ENCODE results near the gene HSPG2. TPM values are rescaled to one million over a fixed set of nuclear protein-coding genes. Genes with fewer than 3 reads are reported as not detected.

HSPG2 gene
- total RNA-seq, 1 donor from 2014 or later = 746 TPM

DNA sequence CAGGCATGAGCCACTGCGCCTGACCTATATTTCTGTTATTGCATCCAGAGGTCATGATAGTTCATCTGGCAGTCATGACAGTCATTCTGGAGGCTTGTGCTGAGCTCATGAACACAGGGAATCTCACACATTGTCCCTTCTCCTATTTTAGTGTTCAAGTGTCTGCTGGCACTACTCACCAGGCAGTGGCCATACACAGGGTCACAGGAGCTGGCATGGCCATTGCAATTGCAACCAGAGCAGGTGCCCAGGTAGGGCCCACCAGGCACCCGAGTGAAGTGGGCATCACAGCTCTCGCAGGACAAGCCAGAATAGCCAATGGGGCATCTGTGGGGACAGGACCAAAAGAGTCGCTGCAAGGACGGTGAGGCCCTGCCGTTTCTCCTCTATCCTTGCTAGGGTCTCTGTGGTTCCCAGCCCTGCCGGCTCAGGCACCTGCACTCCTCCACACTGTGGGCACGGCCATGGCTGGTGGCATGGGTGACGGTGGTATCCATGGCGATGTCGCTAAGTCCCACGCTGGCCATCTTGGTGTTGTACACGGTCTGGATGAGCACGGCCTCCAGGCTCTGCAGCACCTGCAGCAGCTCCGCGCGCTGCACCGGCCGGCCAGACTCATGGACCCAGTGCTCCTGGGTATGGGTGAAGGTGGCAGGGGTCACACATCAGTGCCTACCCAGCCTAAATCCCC, 57.0 kb downstream of the HSPG2 start:
- DNase-seq (ENCODE audit: low spot score) = no peak

DNA sequence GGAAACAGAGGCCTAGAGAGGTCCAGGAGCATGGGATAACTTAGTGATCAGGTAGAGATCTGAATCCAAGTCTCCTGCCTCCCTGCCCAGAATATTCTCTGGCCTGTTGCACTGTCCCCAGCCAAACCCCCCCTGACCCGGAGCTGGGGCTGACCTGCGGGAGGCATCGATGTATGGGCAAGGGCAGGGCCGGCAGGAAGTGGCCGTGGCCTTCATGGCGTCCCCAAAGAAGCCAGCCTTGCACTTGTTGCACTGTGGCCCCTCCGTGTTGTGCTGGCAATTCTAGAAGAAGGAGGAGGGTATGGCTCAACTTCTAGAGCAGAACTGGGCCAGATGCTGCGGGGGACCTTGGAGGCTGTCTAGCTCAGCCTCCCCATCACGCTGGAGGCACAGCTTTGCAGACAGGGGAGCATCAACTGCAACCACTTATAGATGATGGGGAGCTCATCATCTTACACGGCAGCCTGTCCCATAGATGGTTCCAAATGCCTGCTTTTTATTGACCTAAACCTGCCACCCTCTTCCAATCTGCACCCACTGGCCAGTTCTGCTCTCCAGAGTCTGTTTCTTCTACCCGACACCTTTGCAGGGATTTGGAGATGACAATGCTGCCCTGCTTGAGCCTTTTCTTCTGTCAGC, 58.2 kb downstream of the HSPG2 start:
- DNase-seq (ENCODE audit: low spot score) = no peak

DNA sequence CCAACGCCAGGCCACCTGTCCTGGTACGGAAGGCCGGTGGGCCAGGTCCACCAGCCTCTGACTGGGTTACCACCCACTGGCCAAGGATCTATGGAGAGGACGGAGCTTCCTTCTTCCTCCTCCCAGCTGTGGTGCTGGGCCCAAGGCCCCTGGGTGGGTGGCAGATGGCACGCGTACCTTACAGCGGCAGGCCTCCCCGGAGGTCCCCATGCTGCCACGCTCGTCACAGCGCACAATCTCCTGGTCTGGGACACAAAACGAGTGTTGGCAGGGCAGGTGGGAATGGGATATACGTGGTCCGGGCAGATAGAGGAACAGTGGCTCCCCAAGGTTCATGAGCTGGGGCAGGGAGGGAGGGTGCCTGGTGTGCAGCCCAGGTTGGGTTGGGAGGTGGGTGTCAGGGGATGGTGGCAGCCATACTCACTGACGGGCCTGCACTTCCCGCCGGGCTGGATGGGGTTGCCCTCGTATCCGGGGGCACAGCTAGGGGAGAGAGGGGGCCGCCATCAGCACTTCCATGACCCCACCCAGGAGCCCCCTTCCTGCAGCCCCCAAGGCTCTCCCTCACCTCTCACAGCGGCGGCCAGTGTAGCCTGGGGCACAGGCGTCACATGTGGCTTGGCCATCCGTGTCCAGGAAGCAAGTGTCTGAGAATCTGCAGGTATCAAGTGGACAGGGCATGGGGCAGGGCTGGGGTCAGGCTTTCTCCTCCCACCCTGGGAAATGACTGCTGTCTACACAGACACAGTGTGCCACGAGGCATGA, 58.9 kb downstream of the HSPG2 start:
- no peak for DNase-seq (ENCODE audit: low spot score)

DNA sequence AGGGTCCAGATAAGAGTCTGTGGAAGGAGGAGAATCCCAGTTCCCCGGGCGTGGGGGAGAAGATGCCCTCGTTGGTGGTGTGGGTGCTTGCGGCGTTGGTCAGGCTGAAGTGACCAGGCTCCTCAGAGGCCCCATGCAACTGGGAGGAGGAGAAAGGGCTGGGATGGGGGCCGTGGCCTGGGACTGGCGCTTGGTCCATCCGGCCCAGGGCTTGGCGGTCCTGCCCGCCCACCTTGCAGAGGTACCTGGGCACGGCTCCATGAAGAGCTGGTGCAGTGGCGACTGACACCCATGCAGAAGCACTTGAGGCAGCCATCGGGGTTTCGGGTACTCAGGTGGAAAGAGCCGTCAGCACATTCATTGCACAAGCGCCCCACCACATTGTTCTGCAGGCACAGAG, 60.8 kb downstream of the HSPG2 start:
- DNase-seq (ENCODE audit: low spot score) = no peak

DNA sequence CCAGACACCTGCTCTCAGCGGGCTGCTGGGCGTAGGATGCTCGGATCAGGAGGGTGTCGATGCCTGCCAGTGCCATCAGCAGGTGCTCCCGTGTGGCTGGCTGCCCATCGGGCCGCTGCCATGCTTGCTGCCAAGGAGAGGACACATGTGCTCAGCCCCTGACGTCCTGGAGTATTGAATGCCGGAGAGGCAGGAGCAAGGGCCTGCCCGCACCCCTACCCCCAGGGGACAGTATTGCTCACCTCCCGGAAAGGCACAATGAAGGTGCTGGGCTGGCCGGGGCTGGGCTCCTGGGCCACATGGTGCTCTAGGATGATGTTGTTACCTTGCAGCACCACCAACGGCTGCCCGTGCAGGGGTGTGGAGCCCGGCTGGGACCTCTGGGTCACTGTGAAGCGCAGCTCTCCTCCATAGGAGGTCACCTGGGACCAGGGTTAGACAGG, 61.5 kb downstream of the HSPG2 start:
- DNase-seq (ENCODE audit: low spot score) = no peak

DNA sequence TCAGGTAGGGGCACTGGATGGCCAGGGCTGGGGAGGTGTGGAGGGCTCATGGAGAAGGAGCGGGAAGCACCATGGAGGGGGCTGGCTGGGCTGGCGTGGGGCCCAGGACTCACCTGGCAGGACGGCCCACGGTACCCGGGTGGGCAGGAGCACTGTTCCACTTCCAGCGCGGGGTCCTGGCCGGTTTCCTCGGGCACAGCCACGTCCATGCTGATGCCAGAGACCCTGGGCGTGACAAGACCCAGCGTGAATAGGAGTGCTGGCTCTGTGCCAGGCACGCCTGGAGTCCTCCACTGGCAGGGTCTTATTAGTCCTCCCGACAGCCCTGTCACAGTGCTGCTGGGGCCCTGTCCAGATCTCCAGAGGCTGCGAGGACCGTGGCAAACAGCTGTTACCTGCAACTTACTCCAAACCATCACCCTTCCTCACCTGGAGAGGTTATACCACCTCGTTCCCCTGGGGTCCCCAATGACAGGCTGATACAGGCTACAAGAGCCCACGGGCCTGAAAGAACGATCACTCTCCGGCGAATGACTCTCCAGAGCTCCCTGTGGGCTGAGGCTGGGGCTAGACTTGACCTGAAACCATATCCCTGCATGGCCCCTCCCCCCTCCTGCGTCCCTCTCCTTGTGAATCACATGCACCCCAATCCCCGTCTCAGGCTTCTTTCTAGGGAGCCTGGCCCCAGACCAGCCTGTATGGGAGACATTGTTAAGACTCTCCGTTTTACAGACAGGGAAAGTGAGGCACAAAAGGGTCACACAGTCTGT, 62.1 kb downstream of the HSPG2 start:
- no peak for DNase-seq (ENCODE audit: low spot score)

DNA sequence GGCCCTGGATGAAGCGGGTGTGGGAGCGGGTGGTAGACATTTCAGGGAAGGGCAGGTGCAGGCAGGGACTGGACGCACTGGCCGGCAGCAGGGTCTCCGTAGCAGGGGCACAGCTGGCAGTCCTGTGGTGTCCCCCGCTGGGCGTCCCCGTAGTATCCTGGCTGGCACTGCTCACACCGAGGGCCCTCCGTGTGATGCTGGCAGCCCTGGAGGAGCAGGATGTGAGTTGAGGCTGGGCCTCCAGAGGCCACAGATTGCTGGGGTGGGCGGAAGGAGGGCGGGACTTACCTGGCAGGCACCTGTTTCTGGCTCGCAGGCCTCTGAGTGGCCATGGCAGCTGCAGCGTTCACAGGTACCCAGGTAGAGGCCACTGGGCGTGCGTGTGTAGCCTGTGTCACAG, 62.8 kb downstream of the HSPG2 start:
- DNase-seq (ENCODE audit: low spot score) = no peak

DNA sequence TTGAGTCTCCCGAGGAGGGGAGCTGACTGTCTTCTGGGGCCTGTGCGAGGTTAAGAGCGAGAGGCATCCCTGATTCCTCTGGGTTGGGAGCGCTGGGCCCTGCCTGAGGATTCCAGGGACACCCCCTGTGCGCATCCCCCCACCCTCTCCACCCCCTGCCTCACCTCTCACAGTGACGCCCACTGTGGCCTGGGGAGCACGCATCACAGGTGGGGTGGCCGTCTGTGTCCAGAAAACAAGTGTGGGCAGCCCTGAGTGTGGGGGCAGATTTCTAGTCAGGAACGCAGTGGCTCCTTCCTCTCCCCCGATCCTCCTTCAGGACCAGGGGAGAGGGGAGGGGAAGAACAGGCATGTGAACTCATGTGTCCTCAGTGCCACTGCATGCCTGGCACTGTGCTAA, 63.3 kb downstream of the HSPG2 start:
- no peak for DNase-seq (ENCODE audit: low spot score)

DNA sequence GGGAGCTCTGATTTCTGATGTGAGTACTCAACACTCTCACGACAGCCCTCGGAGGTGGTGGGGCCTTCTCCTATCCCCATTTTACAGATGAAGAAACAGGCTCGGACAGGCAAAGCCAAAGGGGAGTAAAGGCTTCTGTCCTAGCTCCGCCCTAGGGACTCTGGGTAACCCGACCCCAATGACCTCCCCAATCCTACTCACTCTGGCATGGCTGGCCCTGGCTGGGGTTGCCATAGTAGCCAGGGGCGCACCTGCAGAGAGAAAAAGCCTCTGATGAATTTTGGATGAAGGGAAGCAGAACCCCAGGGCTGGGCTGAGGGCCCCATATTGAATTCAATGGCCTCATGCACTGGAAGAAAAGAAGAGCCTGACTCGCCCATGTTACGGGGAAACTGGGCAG, 63.9 kb downstream of the HSPG2 start:
- no peak for DNase-seq (ENCODE audit: low spot score)

DNA sequence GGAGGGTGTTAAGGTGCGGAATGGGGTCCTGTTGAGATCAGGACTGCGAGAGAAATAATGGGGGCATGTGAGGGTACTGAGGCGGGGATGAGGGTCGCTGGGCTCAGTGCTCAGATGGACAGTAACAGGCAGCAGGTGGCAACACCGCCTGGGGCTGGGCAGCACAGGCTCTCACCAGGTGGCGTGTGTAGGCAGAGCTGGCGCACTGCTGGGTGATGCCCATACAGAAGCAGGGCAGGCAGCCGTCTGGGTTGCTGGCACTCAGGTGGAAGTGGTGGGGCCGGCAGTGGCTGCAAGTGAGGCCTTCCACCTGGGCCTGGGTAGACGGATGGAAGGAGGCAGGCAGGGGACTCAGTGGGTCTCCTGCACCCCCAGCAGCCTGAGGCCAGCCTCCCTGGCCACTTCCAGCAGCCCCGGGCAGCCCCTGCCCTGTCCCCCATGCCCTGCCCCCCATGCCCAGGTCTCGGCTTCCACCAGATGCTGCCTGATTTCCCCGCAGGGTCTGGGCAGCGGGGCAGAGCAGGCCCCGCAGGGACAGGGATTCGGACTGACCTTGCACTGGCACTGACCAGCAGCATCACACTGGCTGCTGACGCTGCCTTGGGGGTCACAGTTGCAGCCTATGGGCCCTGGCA, 64.5 kb downstream of the HSPG2 start:
- DNase-seq (ENCODE audit: low spot score) = peak; percentile 20

DNA sequence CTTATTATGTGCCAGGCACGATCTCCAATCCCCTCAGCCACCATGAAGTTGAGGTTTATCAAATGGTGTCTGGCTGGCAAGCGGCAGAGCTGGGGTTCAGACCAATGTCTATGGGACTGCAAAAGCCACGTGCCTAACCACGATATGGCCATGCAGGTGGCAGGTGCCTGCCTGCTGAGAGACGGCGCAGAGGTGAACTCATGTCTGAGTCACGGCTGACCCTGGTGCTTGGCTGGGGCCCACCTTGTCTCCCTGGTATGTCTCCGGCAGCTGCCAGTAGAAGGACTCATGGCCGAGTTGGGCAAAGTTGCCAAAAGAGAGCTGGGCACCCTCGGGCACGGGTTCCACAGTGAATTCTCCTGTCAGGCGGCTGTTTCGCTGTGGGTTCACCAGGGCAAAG, 65.2 kb downstream of the HSPG2 start:
- peak; percentile 64 for DNase-seq (ENCODE audit: low spot score)

DNA sequence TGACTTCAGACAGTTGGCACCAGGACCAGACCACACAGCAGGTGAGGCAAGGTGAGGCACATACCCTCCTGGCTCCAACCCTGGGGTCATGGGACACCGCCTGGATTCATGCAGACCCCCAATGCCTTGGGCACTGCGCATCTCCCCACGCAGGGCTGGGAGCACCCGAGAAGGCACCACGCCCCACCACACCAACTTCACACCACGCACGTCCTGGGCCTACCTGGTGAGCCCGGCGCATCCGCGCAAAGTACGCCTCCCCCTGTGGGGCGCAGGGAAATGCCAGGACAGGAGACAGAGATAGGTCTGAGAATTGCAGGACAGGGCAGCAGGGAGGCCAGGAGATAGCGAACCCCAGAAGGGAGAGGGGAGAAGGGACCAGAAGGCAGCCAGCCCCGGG, 66.5 kb downstream of the HSPG2 start:
- no peak for DNase-seq (ENCODE audit: low spot score)

DNA sequence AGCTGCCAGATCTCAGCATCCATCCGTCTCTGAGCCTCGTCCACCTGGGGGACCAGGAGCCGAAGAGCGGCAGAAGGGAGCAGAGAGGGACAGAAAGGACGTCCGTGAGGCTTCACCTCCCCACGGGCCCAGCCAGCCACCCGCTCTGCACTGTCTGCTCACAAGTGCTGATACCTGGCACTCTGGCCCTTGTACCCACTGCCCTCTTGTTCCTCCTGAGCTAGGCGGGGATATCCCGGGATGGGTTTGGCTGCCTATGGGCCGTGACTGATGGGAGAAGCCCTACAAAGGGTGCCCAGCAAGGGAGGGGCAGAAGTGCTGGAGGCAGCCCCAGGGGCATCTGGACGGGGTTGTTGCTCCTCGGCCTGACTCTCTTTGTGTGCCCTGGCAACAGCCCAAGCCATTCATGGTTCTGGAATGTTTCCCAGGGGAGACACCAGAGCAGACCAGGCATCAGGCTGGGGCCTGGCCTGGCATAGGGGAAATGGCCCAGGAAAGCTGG, 67.4 kb downstream of the HSPG2 start:
- DNase-seq (ENCODE audit: low spot score) = peak; percentile 95

DNA sequence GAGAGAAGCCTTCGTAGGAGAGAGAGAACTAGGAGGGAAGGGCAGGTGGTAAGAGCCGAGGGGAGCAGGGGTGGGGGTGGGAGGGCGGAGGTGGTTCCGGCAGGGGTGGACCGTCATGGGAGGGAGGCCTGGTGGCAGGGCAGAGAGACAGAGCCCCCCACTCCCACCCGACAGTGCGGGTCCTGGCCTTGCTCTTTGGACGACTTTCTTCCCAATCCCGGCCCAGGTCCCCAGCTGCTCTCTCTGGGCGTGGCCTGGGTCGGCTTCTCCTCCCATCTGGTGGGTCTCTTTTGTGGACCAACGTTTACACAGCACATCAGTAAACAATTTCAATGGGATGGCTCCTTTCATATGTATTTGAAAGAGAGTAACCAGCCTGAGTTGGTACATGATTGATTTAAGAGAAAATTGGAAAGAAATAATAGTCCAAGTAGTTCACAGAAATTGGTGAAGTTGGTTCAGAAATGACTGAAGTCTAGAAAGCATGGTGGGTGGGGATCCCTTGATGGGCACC, 68.1 kb downstream of the HSPG2 start:
- DNase-seq (ENCODE audit: low spot score) = no peak

DNA sequence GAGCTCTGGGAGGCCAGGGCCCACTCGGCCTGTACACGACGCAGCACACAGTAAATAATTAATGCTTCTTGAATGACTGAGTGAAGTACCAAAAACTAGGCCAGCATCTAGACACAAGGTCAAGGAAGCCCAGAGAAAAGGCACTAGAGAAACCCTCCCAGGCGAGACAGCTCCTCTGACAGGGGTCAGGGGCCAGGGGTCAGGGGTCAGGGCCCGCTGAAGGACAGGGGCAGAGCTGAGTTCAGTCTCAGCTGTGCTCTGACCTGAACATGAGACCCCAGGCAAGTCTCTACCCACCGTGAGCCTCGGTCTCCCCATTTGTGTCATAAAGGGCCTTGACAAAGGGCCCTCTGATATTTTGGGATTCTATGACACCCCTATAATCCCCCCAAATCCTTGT, 68.6 kb downstream of the HSPG2 start:
- DNase-seq (ENCODE audit: low spot score) = no peak

DNA sequence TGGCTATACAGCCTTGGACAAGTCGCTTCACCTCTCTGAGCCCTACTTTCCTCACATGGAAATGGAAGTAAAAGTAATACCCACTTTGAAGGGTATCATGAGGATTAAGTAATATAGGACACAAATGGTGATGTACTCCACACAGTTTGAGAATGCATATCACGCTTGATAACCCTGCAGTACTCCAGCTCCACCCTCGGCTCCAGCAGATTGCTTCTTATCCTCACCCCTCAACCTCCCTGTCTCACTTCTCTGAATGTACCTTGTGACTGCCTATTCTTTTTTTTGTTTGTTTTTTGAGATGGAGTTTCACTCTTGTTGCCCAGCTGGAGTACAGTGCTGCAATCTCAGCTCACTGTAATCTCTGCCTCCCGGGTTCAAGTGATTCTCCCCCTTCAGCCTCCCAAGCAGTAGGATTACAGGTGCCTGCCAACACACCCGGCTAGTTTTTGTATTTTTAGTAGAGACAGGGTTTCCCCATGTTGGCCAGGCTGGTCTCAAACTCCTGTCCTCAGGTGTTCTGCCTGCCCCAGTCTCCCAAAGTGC, 69.6 kb downstream of the HSPG2 start:
- no peak for DNase-seq (ENCODE audit: low spot score)

DNA sequence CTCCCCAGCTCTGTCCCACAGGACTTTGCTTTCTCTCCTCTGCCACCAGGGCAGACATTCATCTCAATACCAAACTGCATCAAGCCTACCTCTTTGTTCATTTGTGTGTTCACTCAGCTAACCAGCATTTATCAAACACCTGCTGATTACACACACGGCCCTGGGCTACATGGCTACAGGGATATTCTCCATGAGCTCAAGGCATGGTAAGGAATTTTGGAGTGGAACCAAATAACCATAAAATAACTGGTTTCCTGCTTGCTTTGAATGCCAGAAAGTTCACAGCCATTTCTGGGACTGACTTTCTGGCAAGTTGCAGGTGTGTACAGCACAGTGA, 70.4 kb downstream of the HSPG2 start:
- no peak for DNase-seq (ENCODE audit: low spot score)

DNA sequence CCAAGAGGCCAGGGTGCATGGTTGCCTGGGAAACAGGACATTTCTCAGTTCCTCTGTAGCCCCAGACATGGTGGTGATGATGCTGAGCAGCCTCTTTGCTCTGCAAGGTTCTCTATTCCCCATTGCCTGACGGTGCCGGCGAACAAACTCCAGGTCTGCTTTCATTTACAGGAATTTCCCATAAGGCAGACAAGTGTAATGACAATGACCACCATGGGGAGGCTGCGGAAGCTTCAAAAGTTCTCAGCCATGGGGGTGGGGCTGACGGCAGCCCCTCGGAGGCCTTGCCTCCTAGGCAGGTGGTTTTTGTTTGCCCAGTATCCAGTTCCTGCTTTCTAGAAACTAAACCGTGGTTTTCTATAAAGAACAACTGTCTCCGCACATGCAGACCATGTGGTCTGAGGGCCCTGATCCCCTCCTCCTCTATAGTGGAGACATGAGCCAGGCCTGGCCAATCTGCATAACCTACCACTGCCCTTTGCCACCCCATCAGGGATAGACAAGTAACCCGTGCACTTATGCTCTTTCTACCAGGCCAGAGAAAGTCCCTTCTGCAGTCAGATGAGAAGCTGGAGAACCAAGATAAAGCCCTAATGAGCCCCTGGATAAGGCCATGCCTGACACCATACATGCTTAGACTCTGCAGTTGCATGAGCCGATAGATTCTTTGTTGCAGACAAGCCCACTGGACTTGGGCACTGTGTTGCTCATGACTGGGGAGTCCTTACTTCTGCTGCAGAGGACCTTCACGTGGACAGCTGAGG, 71.0 kb downstream of the HSPG2 start:
- DNase-seq (ENCODE audit: low spot score) = no peak

DNA sequence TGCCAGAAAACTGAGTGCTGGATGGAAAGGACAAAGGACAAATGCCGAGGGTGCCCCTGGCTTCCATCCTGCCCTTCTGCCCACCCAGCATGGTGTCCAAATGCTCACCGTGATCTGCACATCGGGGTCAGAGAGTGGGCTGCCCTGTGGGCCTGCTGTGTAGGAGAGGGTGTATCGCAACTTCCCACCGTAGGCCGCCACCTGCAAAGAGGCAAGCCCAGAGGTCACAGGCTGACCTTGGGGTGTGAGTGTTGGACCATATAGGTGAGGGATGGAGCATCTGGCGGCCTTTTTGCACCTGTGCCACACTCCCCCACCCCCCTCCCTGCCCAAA, 71.5 kb downstream of the HSPG2 start:
- DNase-seq (ENCODE audit: low spot score) = no peak

DNA sequence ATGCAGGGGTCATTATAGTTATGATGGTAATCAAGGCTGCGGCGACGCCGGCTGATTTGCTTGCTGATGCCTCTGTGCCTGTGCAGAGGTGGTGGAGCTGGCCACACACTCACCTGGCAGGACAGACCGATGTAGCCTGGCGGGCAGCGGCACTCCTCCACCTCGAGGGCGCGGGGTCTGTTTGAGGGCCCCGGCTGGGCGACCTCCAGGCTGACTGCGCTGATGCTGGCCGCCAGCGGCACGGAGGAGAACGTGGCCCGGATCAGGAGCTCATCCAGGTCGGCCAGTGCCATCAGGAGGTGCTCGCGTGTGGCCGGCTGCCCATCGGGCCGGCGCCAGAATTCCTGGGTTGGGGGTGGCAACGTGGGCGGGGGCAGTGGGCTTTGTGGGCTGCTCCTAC, 72.4 kb downstream of the HSPG2 start:
- DNase-seq (ENCODE audit: low spot score) = no peak

DNA sequence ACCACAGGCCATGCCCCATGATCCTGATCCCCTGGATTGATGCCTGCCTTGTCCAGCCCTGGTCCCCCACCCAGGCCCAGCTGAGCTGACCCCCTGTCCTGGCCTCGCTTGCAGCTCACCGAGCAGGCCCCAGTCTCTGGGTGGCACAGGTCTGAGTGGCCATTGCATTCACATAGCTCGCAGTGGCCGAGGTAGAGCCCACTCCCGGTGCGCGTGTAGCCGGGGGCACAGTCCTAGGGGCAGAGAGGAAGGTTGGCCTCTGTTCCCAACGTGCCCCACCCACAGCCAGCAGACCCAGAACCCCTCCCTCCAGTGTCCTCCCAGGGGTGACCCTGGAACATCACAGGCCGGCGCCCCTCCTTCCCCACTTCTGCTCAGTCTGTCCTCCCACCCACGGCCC, 73.1 kb downstream of the HSPG2 start:
- no peak for DNase-seq (ENCODE audit: low spot score)
